Stimulated activated CD8-positive, alpha-beta memory T cell treated with anti-CD3 and anti-CD28 coated beads, Interleukin-7, amount 100 ng/mL, for 4 hours (primary cell): Measurements from ENCODE around the gene TEDC1.
A peak's percentile ranks its signal among the peaks of the same experiment; 100 is the strongest.

Experiments used
- DNase-seq, 2 donors: peaks; one replicate each; pipeline ENCODE4 v3.0.0-alpha.2; 2020; ENCODE audit warnings: low read depth in 2 of 2

The TEDC1 gene

GRCh38 chr14:105525861-105526775 is 35.1 kb downstream of the TEDC1 start, which contains the start of gene TMEM121:
TMEM121 (plus strand) TSS chr14:105526583; CDS start chr14:105528835, 2,252 bp downstream.
- peak in 1 of 2 donors; percentile 17 for DNase-seq

GRCh38 chr14:105526776-105527380 is 35.8 kb downstream of the TEDC1 start:
- DNase-seq = no peak

- DNase-seq = no peak
Measured at GRCh38 chr14:105527381-105527825, 36.4 kb downstream of the TEDC1 start.

GRCh38 chr14:105527826-105528585 is 37.0 kb downstream of the TEDC1 start:
- peak; percentile 52 to 69 for DNase-seq

GRCh38 chr14:105528586-105529318 is 37.7 kb downstream of the TEDC1 start:
- peak; percentile 61 to 71 for DNase-seq

- DNase-seq = no peak
Measured at GRCh38 chr14:105529319-105529568, 38.2 kb downstream of the TEDC1 start.

- peak; percentile 16 to 44 for DNase-seq
Measured at GRCh38 chr14:105529569-105530284, 38.7 kb downstream of the TEDC1 start.

GRCh38 chr14:105530285-105531087 is 39.4 kb downstream of the TEDC1 start:
- DNase-seq = no peak

- no peak for DNase-seq
Measured at GRCh38 chr14:105531088-105531893, 40.2 kb downstream of the TEDC1 start.

GRCh38 chr14:105531894-105532623 is 41.0 kb downstream of the TEDC1 start:
- DNase-seq = no peak

- no peak for DNase-seq
Measured at GRCh38 chr14:105532735-105533141, 41.7 kb downstream of the TEDC1 start.

GRCh38 chr14:105533391-105533790 is 42.3 kb downstream of the TEDC1 start:
- DNase-seq = no peak

- DNase-seq = no peak
Measured at GRCh38 chr14:105533811-105534498, 42.9 kb downstream of the TEDC1 start.

GRCh38 chr14:105534586-105534985 is 43.5 kb downstream of the TEDC1 start:
- no peak for DNase-seq

GRCh38 chr14:105536051-105536450 is 45.0 kb downstream of the TEDC1 start:
- DNase-seq = no peak

- DNase-seq = no peak
Measured at GRCh38 chr14:105536691-105537579, 45.9 kb downstream of the TEDC1 start.
